ENCODE results near the gene ADAT3.

The ADAT3 gene

GRCh38 chr19:1911995-1912394 lies 6.8 kb downstream of the ADAT3 start:
- H3K4me3 ChIP-seq (ENCODE audit: control insufficient read depth, low read depth, low read length): no peak overlapping the region
- DNase-seq (ENCODE audit: low read depth): no peak
- no peak for TF ChIP-seq CTCF (conservative IDR thresholded peaks at IDR 0.05; ENCODE audit: control insufficient read depth, insufficient read depth, low read depth, low read length)

GRCh38 chr19:1912760-1913505 lies 7.7 kb downstream of the ADAT3 start:
- H3K4me3 ChIP-seq (ENCODE audit: control insufficient read depth, low read depth, low read length): no peak overlapping the region
- TF ChIP-seq CTCF (conservative IDR thresholded peaks at IDR 0.05; ENCODE audit: control insufficient read depth, insufficient read depth, low read depth, low read length): no peak
- no peak for DNase-seq (ENCODE audit: low read depth)

GRCh38 chr19:1913781-1914577 lies 8.8 kb downstream of the ADAT3 start:
- no peak for TF ChIP-seq CTCF (conservative IDR thresholded peaks at IDR 0.05; ENCODE audit: control insufficient read depth, insufficient read depth, low read depth, low read length)
- H3K4me3 ChIP-seq (ENCODE audit: control insufficient read depth, low read depth, low read length): no peak overlapping the region
- no peak for DNase-seq (ENCODE audit: low read depth)

GRCh38 chr19:1914826-1915341 lies 9.7 kb downstream of the ADAT3 start:
- TF ChIP-seq CTCF (conservative IDR thresholded peaks at IDR 0.05; ENCODE audit: control insufficient read depth, insufficient read depth, low read depth, low read length): no peak
- no peak for DNase-seq (ENCODE audit: low read depth)
- H3K4me3 ChIP-seq (ENCODE audit: control insufficient read depth, low read depth, low read length): no peak overlapping the region

- no peak for DNase-seq (ENCODE audit: low read depth)
- TF ChIP-seq CTCF (conservative IDR thresholded peaks at IDR 0.05; ENCODE audit: control insufficient read depth, insufficient read depth, low read depth, low read length): no peak
- no peak overlapping the region for H3K4me3 ChIP-seq (ENCODE audit: control insufficient read depth, low read depth, low read length)
These were observed 11.9 kb downstream of the ADAT3 start for GRCh38 chr19:1917146-1917545.

- no peak for DNase-seq (ENCODE audit: low read depth)
- H3K4me3 ChIP-seq (ENCODE audit: control insufficient read depth, low read depth, low read length): no peak overlapping the region
These were observed 12.7 kb downstream of the ADAT3 start for GRCh38 chr19:1917926-1918325.

More at GRCh38 chr19:1917926-1918325, 12.7 kb downstream of the ADAT3 start:
- TF ChIP-seq CTCF (conservative IDR thresholded peaks at IDR 0.05; ENCODE audit: control insufficient read depth, insufficient read depth, low read depth, low read length): no peak

All from fibroblast of mammary gland (primary cell).